ENCODE data around the gene ERC2.

Gene ERC2

GRCh38 chr3:55655544-55655943 lies 812.7 kb downstream of the ERC2 start:
- Histone ChIP-seq H3K27ac (ENCODE audit: low read depth, low read length) (no peak overlapping the region), H3K9ac (ENCODE audit: low read length) (no peak overlapping the region), H3K27me3 (ENCODE audit: control insufficient read depth in 1 of 2, insufficient read depth in 2 of 2, low read length in 2 of 2) (no peaks in the 10 kb centered on the region), H3K9me3 (ENCODE audit: low read length) (no peaks in the 10 kb centered on the region), H3K4me1 (ENCODE audit: insufficient read depth, low read length) (no peaks in the 10 kb centered on the region), H3K4me3 (ENCODE audit: low read depth in 1 of 2, low read length in 2 of 2) (no peak overlapping the region), H3K36me3 (ENCODE audit: insufficient read depth, low read length) (no peaks in the 10 kb centered on the region)

- Histone ChIP-seq H3K9ac (ENCODE audit: low read length) (no peak overlapping the region), H3K4me1 (ENCODE audit: insufficient read depth, low read length) (no peaks in the 10 kb centered on the region), H3K9me3 (ENCODE audit: low read length) (no peaks in the 10 kb centered on the region), H3K27ac (ENCODE audit: low read depth, low read length) (no peak overlapping the region), H3K36me3 (ENCODE audit: insufficient read depth, low read length) (no peaks in the 10 kb centered on the region), H3K27me3 (ENCODE audit: control insufficient read depth in 1 of 2, insufficient read depth in 2 of 2, low read length in 2 of 2) (no peaks in the 10 kb centered on the region), H3K4me3 (ENCODE audit: low read depth in 1 of 2, low read length in 2 of 2) (no peak overlapping the region)
Measured at GRCh38 chr3:55654123-55654760, 814.0 kb downstream of the ERC2 start.

- H3K4me1 ChIP-seq (ENCODE audit: insufficient read depth, low read length), result no peaks in the 10 kb centered on the region
- H3K4me3 ChIP-seq (ENCODE audit: low read depth in 1 of 2, low read length in 2 of 2), result no peak overlapping the region
- H3K36me3 ChIP-seq (ENCODE audit: insufficient read depth, low read length), result no peaks in the 10 kb centered on the region
- no peaks in the 10 kb centered on the region for H3K9me3 ChIP-seq (ENCODE audit: low read length)
- peaks cover 0 to 3% of the 10 kb centered on the region in 2 donors for H3K27me3 ChIP-seq (ENCODE audit: control insufficient read depth in 1 of 2, insufficient read depth in 2 of 2, low read length in 2 of 2)
- H3K27ac ChIP-seq (ENCODE audit: low read depth, low read length), result no peak overlapping the region
- no peak overlapping the region for H3K9ac ChIP-seq (ENCODE audit: low read length)
Measured at GRCh38 chr3:55651011-55651410, 817.3 kb downstream of the ERC2 start.

- no peaks in the 10 kb centered on the region for H3K36me3 ChIP-seq (ENCODE audit: insufficient read depth, low read length)
- no peaks in the 10 kb centered on the region for H3K4me1 ChIP-seq (ENCODE audit: insufficient read depth, low read length)
- H3K9me3 ChIP-seq (ENCODE audit: low read length), result no peaks in the 10 kb centered on the region
- H3K27ac ChIP-seq (ENCODE audit: low read depth, low read length), result no peak overlapping the region
- no peak overlapping the region for H3K9ac ChIP-seq (ENCODE audit: low read length)
- peaks cover 0 to 3% of the 10 kb centered on the region in 2 donors for H3K27me3 ChIP-seq (ENCODE audit: control insufficient read depth in 1 of 2, insufficient read depth in 2 of 2, low read length in 2 of 2)
- no peak overlapping the region for H3K4me3 ChIP-seq (ENCODE audit: low read depth in 1 of 2, low read length in 2 of 2)
Measured at GRCh38 chr3:55650011-55650410, 818.3 kb downstream of the ERC2 start.

- Histone ChIP-seq H3K27me3 (ENCODE audit: control insufficient read depth in 1 of 2, insufficient read depth in 2 of 2, low read length in 2 of 2) (peaks cover 0 to 3% of the 10 kb centered on the region in 2 donors), H3K36me3 (ENCODE audit: insufficient read depth, low read length) (no peaks in the 10 kb centered on the region), H3K9ac (ENCODE audit: low read length) (no peak overlapping the region), H3K27ac (ENCODE audit: low read depth, low read length) (no peak overlapping the region), H3K4me1 (ENCODE audit: insufficient read depth, low read length) (no peaks in the 10 kb centered on the region), H3K4me3 (ENCODE audit: low read depth in 1 of 2, low read length in 2 of 2) (no peak overlapping the region), H3K9me3 (ENCODE audit: low read length) (no peaks in the 10 kb centered on the region)
Measured at GRCh38 chr3:55649554-55649953, 818.7 kb downstream of the ERC2 start.

- H3K9me3 ChIP-seq (ENCODE audit: low read length), result no peaks in the 10 kb centered on the region
- no peak overlapping the region for H3K27ac ChIP-seq (ENCODE audit: low read depth, low read length)
- H3K4me3 ChIP-seq (ENCODE audit: low read depth in 1 of 2, low read length in 2 of 2), result no peak overlapping the region
- no peaks in the 10 kb centered on the region for H3K36me3 ChIP-seq (ENCODE audit: insufficient read depth, low read length)
- peaks cover 0 to 3% of the 10 kb centered on the region in 2 donors for H3K27me3 ChIP-seq (ENCODE audit: control insufficient read depth in 1 of 2, insufficient read depth in 2 of 2, low read length in 2 of 2)
- no peak overlapping the region for H3K9ac ChIP-seq (ENCODE audit: low read length)
- H3K4me1 ChIP-seq (ENCODE audit: insufficient read depth, low read length), result no peaks in the 10 kb centered on the region
Measured at GRCh38 chr3:55648591-55649318, 819.5 kb downstream of the ERC2 start.

GRCh38 chr3:55647670-55648069 lies 820.6 kb downstream of the ERC2 start:
- Histone ChIP-seq H3K27ac (ENCODE audit: low read depth, low read length) (no peak overlapping the region), H3K9ac (ENCODE audit: low read length) (no peak overlapping the region)

GRCh38 chr3:55647063-55647462 lies 821.2 kb downstream of the ERC2 start:
- H3K4me1 ChIP-seq (ENCODE audit: insufficient read depth, low read length), result no peaks in the 10 kb centered on the region
- no peaks in the 10 kb centered on the region for H3K9me3 ChIP-seq (ENCODE audit: low read length)
- H3K9ac ChIP-seq (ENCODE audit: low read length), result no peak overlapping the region
- no peak overlapping the region for H3K27ac ChIP-seq (ENCODE audit: low read depth, low read length)
- no peak overlapping the region for H3K4me3 ChIP-seq (ENCODE audit: low read depth in 1 of 2, low read length in 2 of 2)
- H3K36me3 ChIP-seq (ENCODE audit: insufficient read depth, low read length), result no peaks in the 10 kb centered on the region
- H3K27me3 ChIP-seq (ENCODE audit: control insufficient read depth in 1 of 2, insufficient read depth in 2 of 2, low read length in 2 of 2), result peaks cover 0 to 3% of the 10 kb centered on the region in 2 donors

More at GRCh38 chr3:55647670-55648069, 820.6 kb downstream of the ERC2 start:
- no peaks in the 10 kb centered on the region for H3K36me3 ChIP-seq (ENCODE audit: insufficient read depth, low read length)
- no peak overlapping the region for H3K4me3 ChIP-seq (ENCODE audit: low read depth in 1 of 2, low read length in 2 of 2)
- H3K9me3 ChIP-seq (ENCODE audit: low read length), result no peaks in the 10 kb centered on the region
- peaks cover 0 to 3% of the 10 kb centered on the region in 2 donors for H3K27me3 ChIP-seq (ENCODE audit: control insufficient read depth in 1 of 2, insufficient read depth in 2 of 2, low read length in 2 of 2)
- no peaks in the 10 kb centered on the region for H3K4me1 ChIP-seq (ENCODE audit: insufficient read depth, low read length)

- no peaks in the 10 kb centered on the region for H3K36me3 ChIP-seq (ENCODE audit: insufficient read depth, low read length)
- no peak overlapping the region for H3K9ac ChIP-seq (ENCODE audit: low read length)
- no peaks in the 10 kb centered on the region for H3K4me1 ChIP-seq (ENCODE audit: insufficient read depth, low read length)
- no peak overlapping the region for H3K27ac ChIP-seq (ENCODE audit: low read depth, low read length)
- H3K4me3 ChIP-seq (ENCODE audit: low read depth in 1 of 2, low read length in 2 of 2), result no peak overlapping the region
- H3K27me3 ChIP-seq (ENCODE audit: control insufficient read depth in 1 of 2, insufficient read depth in 2 of 2, low read length in 2 of 2), result peaks cover 0 to 3% of the 10 kb centered on the region in 2 donors
- H3K9me3 ChIP-seq (ENCODE audit: low read length), result no peaks in the 10 kb centered on the region
Measured at GRCh38 chr3:55646121-55646520, 822.1 kb downstream of the ERC2 start.

- H3K9me3 ChIP-seq (ENCODE audit: low read length), result no peaks in the 10 kb centered on the region
- H3K36me3 ChIP-seq (ENCODE audit: insufficient read depth, low read length), result no peaks in the 10 kb centered on the region
Measured at GRCh38 chr3:55645422-55645821, 822.8 kb downstream of the ERC2 start.

GRCh38 chr3:55643283-55643682 lies 825.0 kb downstream of the ERC2 start:
- H3K27me3 ChIP-seq (ENCODE audit: control insufficient read depth in 1 of 2, insufficient read depth in 2 of 2, low read length in 2 of 2), result peaks cover 0 to 3% of the 10 kb centered on the region in 2 donors
- H3K27ac ChIP-seq (ENCODE audit: low read depth, low read length), result no peak overlapping the region
- H3K36me3 ChIP-seq (ENCODE audit: insufficient read depth, low read length), result no peaks in the 10 kb centered on the region
- no peak overlapping the region for H3K9ac ChIP-seq (ENCODE audit: low read length)
- H3K4me3 ChIP-seq (ENCODE audit: low read depth in 1 of 2, low read length in 2 of 2), result no peak overlapping the region
- no peaks in the 10 kb centered on the region for H3K9me3 ChIP-seq (ENCODE audit: low read length)
- H3K4me1 ChIP-seq (ENCODE audit: insufficient read depth, low read length), result no peaks in the 10 kb centered on the region

More at GRCh38 chr3:55645422-55645821, 822.8 kb downstream of the ERC2 start:
- H3K4me3 ChIP-seq (ENCODE audit: low read depth in 1 of 2, low read length in 2 of 2), result no peak overlapping the region
- H3K9ac ChIP-seq (ENCODE audit: low read length), result no peak overlapping the region
- peaks cover 0 to 3% of the 10 kb centered on the region in 2 donors for H3K27me3 ChIP-seq (ENCODE audit: control insufficient read depth in 1 of 2, insufficient read depth in 2 of 2, low read length in 2 of 2)
- no peaks in the 10 kb centered on the region for H3K4me1 ChIP-seq (ENCODE audit: insufficient read depth, low read length)
- H3K27ac ChIP-seq (ENCODE audit: low read depth, low read length), result no peak overlapping the region

- Histone ChIP-seq H3K27ac (ENCODE audit: low read depth, low read length) (no peak overlapping the region), H3K4me1 (ENCODE audit: insufficient read depth, low read length) (no peaks in the 10 kb centered on the region), H3K36me3 (ENCODE audit: insufficient read depth, low read length) (no peaks in the 10 kb centered on the region), H3K9me3 (ENCODE audit: low read length) (no peaks in the 10 kb centered on the region), H3K4me3 (ENCODE audit: low read depth in 1 of 2, low read length in 2 of 2) (no peak overlapping the region), H3K9ac (ENCODE audit: low read length) (no peak overlapping the region), H3K27me3 (ENCODE audit: control insufficient read depth in 1 of 2, insufficient read depth in 2 of 2, low read length in 2 of 2) (no peaks in the 10 kb centered on the region)
Measured at GRCh38 chr3:55641964-55642363, 826.3 kb downstream of the ERC2 start.

Measured in muscle layer of colon (tissue), 2 donors.